Fibroblast of mammary gland (primary cell): ENCODE measurements around the gene KHSRP.

ENCODE experiments used
- DNase-seq: peaks from one replicate; pipeline ENCODE4 v3.0.0-alpha.2; 2010; ENCODE audit warnings: low read depth
- H3K4me3 ChIP-seq: 2 replicates; pipeline ENCODE4 v1.5.1; 2011; ENCODE audit warnings: low read depth, mild to moderate bottlenecking, low read length, moderate library complexity; ENCODE audit not compliant: control insufficient read depth
- TF ChIP-seq, protein P1 (sequence below): conservative IDR thresholded peaks from 2 replicates; pipeline ENCODE4 v1.5.1; 2011; ENCODE audit warnings: low read depth, low read length, inconsistent platforms; ENCODE audit not compliant: control insufficient read depth, insufficient read depth

KHSRP gene

GRCh38 chr19:6418562-6418932 is 6.1 kb downstream of the KHSRP start:
- no peak overlapping the region for H3K4me3 ChIP-seq
- TF ChIP-seq, protein P1, sequence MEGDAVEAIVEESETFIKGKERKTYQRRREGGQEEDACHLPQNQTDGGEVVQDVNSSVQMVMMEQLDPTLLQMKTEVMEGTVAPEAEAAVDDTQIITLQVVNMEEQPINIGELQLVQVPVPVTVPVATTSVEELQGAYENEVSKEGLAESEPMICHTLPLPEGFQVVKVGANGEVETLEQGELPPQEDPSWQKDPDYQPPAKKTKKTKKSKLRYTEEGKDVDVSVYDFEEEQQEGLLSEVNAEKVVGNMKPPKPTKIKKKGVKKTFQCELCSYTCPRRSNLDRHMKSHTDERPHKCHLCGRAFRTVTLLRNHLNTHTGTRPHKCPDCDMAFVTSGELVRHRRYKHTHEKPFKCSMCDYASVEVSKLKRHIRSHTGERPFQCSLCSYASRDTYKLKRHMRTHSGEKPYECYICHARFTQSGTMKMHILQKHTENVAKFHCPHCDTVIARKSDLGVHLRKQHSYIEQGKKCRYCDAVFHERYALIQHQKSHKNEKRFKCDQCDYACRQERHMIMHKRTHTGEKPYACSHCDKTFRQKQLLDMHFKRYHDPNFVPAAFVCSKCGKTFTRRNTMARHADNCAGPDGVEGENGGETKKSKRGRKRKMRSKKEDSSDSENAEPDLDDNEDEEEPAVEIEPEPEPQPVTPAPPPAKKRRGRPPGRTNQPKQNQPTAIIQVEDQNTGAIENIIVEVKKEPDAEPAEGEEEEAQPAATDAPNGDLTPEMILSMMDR, result no peak
- DNase-seq, result no peak

GRCh38 chr19:6417713-6418561 is 6.7 kb downstream of the KHSRP start:
- peak; percentile 41 for DNase-seq
- no peak overlapping the region for H3K4me3 ChIP-seq

DNA sequence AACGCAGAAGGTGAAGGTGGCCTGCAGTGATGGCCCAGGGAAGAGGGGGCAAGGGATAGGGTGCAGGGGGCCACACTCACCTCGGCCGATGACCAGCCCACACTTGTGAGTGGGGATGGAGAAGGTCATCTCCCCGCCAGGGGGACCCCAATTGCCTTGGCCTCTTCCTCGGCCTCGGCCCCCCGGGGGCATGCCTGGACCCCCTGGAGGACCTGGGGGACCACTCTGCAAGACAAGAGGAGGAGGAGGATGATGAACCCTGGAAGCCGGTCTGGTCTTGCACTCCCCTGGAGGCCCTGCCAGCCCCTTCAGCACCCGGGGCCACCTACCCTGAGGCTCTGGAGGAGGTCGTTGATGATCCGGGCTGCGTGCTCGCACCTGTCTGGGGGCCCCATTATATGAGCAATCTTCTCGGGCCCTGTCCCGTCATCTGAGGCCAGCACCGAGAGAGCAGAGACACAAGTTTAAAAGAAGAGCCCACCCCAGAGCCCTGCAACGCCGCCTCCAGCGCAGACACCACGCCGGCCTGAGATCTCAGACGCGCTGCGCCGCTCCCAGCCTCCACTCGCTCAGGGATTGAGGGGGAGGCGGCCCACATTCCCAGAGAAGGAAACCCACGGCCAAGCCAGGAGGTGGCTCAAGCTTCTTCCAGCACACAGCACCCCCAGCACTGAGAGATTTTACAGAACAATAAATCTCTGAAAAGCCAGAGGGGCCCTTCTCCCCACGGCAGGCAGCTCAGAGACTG is 7.8 kb downstream of the KHSRP start:
- DNase-seq, result no peak
- no peak overlapping the region for H3K4me3 ChIP-seq
- TF ChIP-seq, protein P1, result no peak

More at GRCh38 chr19:6417713-6418561, 6.7 kb downstream of the KHSRP start:
- TF ChIP-seq, protein P1, result peak; percentile 46

DNA sequence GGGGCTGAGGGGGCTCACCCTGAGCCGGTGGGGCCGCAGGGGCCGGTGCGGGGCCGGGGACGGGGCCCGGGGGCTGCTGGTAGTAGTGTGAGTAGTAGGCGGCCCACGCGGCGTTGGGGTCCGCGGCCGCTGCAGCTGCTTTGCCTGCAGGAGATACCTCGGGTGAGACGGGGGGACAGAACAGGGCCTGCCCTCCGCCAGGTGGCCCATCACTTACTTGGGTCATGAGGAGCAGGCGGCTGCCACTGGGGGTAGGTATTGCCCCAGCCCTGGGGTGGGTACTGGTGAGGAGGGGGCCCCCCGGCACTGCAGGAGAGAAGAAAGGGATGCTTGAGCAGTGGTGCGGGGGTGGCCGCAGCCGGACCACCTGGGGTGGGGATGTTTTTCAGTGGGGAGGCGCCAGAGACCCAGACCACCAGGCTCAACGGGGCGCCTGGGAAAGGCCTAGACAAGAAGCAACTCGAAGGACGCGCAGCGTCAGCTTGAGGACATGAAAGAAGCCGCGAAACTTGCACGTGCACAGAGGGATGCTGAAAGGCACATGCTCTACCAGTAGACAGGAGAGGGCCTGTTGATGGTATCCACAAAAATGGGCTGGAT is 8.9 kb downstream of the KHSRP start:
- TF ChIP-seq, protein P1, result no peak
- H3K4me3 ChIP-seq, result no peak overlapping the region
- DNase-seq, result no peak

DNA sequence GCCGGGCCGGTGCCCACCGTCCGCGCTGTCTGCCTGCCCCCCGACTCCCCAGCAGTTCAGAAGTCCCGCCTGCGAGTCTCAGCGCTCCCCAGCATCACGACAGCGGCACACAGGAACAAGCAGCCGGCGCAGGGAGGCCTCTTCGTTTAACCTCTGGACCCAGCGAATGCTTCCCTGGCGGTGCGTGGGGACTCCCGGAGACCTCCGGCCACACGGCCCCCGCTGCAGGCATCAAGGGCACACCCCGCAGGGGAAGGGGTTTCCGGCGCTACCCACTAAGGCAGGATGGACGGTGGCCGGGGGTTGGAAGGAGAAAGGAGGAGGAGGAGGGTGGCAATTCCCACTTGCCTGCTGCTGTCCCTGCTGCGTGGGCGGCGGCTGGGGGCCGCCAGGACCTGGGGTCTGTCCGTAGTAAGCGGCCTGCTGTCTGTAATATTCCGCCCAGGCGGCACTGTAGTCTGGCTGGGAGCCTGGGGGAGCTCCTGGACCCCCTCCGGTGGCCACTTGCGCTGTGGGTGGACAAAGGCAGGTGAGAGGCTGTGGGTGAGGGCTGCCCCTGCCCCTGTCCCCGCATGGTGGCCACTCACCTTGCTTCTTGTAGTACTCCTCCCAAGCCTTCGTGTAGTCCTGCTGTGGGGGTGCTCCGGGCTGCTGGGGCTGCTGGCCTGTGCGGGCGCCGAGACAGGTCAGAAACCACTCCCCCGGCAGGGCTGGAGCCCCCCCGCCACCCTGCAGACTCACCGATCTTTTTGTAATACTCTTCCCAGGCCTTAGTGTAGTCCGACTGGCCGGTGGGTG is 9.6 kb downstream of the KHSRP start:
- TF ChIP-seq, protein P1, result no peak
- no peak overlapping the region for H3K4me3 ChIP-seq
- no peak for DNase-seq
